ENCODE data around the gene ONECUT3. TPM values are rescaled to one million over a fixed set of nuclear protein-coding genes. Genes with fewer than 3 reads are reported as not detected.

Gene ONECUT3
- total and polyA plus RNA-seq, 9 of the 15 experiments (the other 6 are each of a cell fraction or from before 2014, with no cell fraction given), result not detected

GRCh38 chr19:1805401-1806183, 52.3 kb downstream of the ONECUT3 start:
- H3K79me2 ChIP-seq (ENCODE audit: control insufficient read depth, insufficient read depth, low read length), result no peaks in the 10 kb centered on the region
- H3K27me3 ChIP-seq (ENCODE audit: control insufficient read depth in 2 of 2, insufficient read depth in 2 of 2, low read length in 2 of 2), result no peaks in the 10 kb centered on the region
- in situ Hi-C loops (cut with MboI) (no loop called here), intact Hi-C loops (cut with micrococcal nuclease) (no loop called here)
- BruUV-seq (replicated peaks), result no TSS peak
- whole genome bisulfite sequencing (ENCODE audit: insufficient coverage, low coverage, missing lambda C conversion rate), result 87% methylated on average over 20 of the region's 24 CpGs
- peaks cover 0 to 43% of the 10 kb centered on the region in 2 experiments; a peak in 2 of 5 replicates for H3K4me1 ChIP-seq (replicated peaks in 1 of 2; ENCODE audit: control insufficient read depth in 2 of 2, insufficient read depth in 2 of 2, low read length in 2 of 2)
- ChIA-PET CTCF (ENCODE audit: low intra/inter-chr PET ratio) (no interaction called here), POLR2A (interaction anchor here (0.6 to 1.0 kb wide), 2 partner anchors 38 to 59 kb away, joined by 3 read pairs; no protein-coding TSS in a partner anchor)
- H3K9me1 ChIP-seq (ENCODE audit: control insufficient read depth, insufficient read depth, low read length), result no peaks in the 10 kb centered on the region
- no peak overlapping the region for H3K9ac ChIP-seq (ENCODE audit: insufficient read depth in 1 of 2, low read depth in 2 of 2, low read length in 2 of 2)
- no peak overlapping the region for H3K4me2 ChIP-seq (ENCODE audit: insufficient read depth, low read length)
- H4K20me1 ChIP-seq (replicated peaks; ENCODE audit: control insufficient read depth, insufficient read depth, low read length), result no peaks in the 10 kb centered on the region
- ATAC-seq (no peak), FAIRE-seq (no peak), DNase-seq (ENCODE audit: extremely low read depth in 1 of 4, low spot score in 3 of 4) (no peak)
- TF ChIP-seq BRF1 (IDR thresholded peaks at IDR 0.05; ENCODE audit: borderline replicate concordance, extremely low read depth, insufficient read length) (no peak), ZFP36 (IDR thresholded peaks at IDR 0.05; ENCODE audit: low read depth, low read length, partially characterized antibody) (peak; percentile 36)
- no peak overlapping the region for H2AFZ ChIP-seq (ENCODE audit: low read depth, low read length)
- H3K4me3 ChIP-seq, result no peak overlapping the region
- no peaks in the 10 kb centered on the region for H3K9me3 ChIP-seq (replicated peaks; ENCODE audit: control insufficient read depth, insufficient read depth, low read depth, low read length)
- no peak overlapping the region for H3K27ac ChIP-seq (ENCODE audit: extremely low read depth, low read depth, low read length)
- H3K36me3 ChIP-seq (ENCODE audit: control insufficient read depth, insufficient read depth, low read length), result 0 out of 3 replicates have a peak, but pooled peaks cover 3% of the 10 kb centered on the region
